Endodermal cell (in vitro differentiated cells): Measurements from ENCODE around the gene FPR1. TPM values are rescaled to one million over a fixed set of nuclear protein-coding genes. Genes with fewer than 3 reads are reported as not detected.

ENCODE experiments used
- DNase-seq: peaks from one replicate; pipeline ENCODE4 v3.0.0-alpha.2; 2017
- H3K27ac ChIP-seq: 2 replicates; pipeline ENCODE4 v1.5.1; 2013; ENCODE audit warnings: mild to moderate bottlenecking, low read depth, low read length, moderate library complexity
- H3K27me3 ChIP-seq: 2 replicates; pipeline ENCODE4 v1.6.1; 2013; ENCODE audit warnings: mild to moderate bottlenecking, low read length, moderate library complexity; ENCODE audit not compliant: insufficient read depth, control insufficient read depth, poor library complexity, severe bottlenecking
- H3K36me3 ChIP-seq: 2 replicates; pipeline ENCODE4 v1.7.0; 2013; ENCODE audit warnings: mild to moderate bottlenecking, low read length, moderate library complexity; ENCODE audit not compliant: control insufficient read depth, insufficient read depth
- H3K4me1 ChIP-seq: one replicate; pipeline ENCODE4 v1.7.0; 2013; ENCODE audit warnings: low read length; ENCODE audit not compliant: control insufficient read depth, insufficient read depth
- H3K4me3 ChIP-seq: 2 replicates; pipeline ENCODE4 v1.5.1; 2013; ENCODE audit warnings: mild to moderate bottlenecking, low read length, moderate library complexity
- H3K9ac ChIP-seq: 2 replicates; pipeline ENCODE4 v1.6.1; 2013; ENCODE audit warnings: mild to moderate bottlenecking, low read length, moderate library complexity; ENCODE audit not compliant: poor library complexity, severe bottlenecking; ENCODE audit errors: extremely low read depth
- H3K9me3 ChIP-seq: 2 replicates; pipeline ENCODE4 v1.6.1; 2013; ENCODE audit warnings: mild to moderate bottlenecking, low read length, moderate library complexity; ENCODE audit not compliant: control insufficient read depth
- H3K27ac Mint-ChIP-seq: 2 replicates; pipeline ENCODE4 v1.8.0; 2020; ENCODE audit warnings: mixed read lengths
- H3K27me3 Mint-ChIP-seq: 2 replicates; pipeline ENCODE4 v1.8.0; 2021; ENCODE audit warnings: mild to moderate bottlenecking, mixed read lengths; ENCODE audit not compliant: insufficient read depth
- H3K36me3 Mint-ChIP-seq: 2 replicates; pipeline ENCODE4 v1.8.0; 2020; ENCODE audit warnings: low read depth, mixed read lengths
- H3K4me1 Mint-ChIP-seq: 2 replicates; pipeline ENCODE4 v1.8.0; 2020; ENCODE audit warnings: mixed read lengths
- H3K4me3 Mint-ChIP-seq: 2 replicates; pipeline ENCODE4 v1.8.0; 2020; ENCODE audit warnings: mild to moderate bottlenecking, moderate library complexity, mixed read lengths
- H3K9me3 Mint-ChIP-seq: 2 replicates; pipeline ENCODE4 v1.8.0; 2020; ENCODE audit warnings: mild to moderate bottlenecking, mixed read lengths
- WGBS, 2 experiments: methylation state at CpG; one replicate each; pipeline versions ENCODE4 v1.1.5 to v1.1.7; 2013; ENCODE audit warnings: missing lambda C conversion rate in 2 of 2, mixed read lengths in 1 of 2; ENCODE audit not compliant: insufficient coverage in 1 of 2, insufficient read length in 1 of 2; 5-methylcytosine and 5-hydroxymethylcytosine counted together
- total RNA-seq, 2 donors: library from RNA; stranded (reverse); fragmentation: NEBNext Ultra II Directional in 1 of 2; extraction: Animal tissue kit (Norgen Biotek cat#: 25700) in 1 of 2; gene quantifications; 2 replicates in 1 of 2; 3 replicates in 1 of 2; pipeline ENCODE4 v1.2.1, GENCODE V29; 2021
- TF ChIP-seq, protein P1 (sequence below): fragments of 200-600 bp; sonication (generic); conservative IDR thresholded peaks from 2 replicates; pipeline ENCODE4 v1.5.0; 2021; ENCODE audit warnings: antibody characterized with exemption, mild to moderate bottlenecking

The FPR1 gene
- total RNA-seq, 2 donors from 2014 or later, result not detected

DNA sequence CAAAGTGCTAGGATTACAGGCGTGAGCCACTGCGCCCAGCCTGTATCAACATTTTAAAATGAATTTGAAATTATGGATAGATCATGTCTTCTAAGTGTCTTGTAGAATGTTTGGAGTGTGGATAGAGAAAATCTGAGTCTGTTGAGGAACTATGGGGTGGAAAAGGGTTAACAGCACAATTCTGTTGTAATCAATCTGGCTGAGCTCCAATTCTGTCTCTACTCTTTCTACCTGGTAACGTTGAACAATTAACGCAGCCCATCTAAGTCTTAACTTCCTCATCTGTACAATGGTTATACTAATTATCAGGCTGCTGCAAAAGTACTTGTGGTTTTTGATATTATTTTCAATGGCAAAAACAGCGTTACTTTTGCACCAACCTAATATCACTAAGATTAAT is 13.4 kb upstream of the FPR1 start:
- Histone ChIP-seq H3K36me3 (no peaks in the 10 kb centered on the region), H3K27me3 (no peaks in the 10 kb centered on the region), H3K4me1 (no peaks in the 10 kb centered on the region), H3K4me3 (no peak overlapping the region), H3K9me3 (no peaks in the 10 kb centered on the region), H3K9ac (no peak overlapping the region), H3K27ac (no peak overlapping the region)
- Mint-ChIP-seq H3K4me3 (no peak overlapping the region), H3K27me3 (peaks cover 34% of the 10 kb centered on the region), H3K4me1 (no peaks in the 10 kb centered on the region), H3K9me3 (no peaks in the 10 kb centered on the region), H3K27ac (no peak overlapping the region), H3K36me3 (no peaks in the 10 kb centered on the region)
- DNase-seq, result no peak
- 80 to 100% methylated on average over 1 to 5 of the region's 5 CpGs for WGBS, 2 experiments
- TF ChIP-seq, protein P1, sequence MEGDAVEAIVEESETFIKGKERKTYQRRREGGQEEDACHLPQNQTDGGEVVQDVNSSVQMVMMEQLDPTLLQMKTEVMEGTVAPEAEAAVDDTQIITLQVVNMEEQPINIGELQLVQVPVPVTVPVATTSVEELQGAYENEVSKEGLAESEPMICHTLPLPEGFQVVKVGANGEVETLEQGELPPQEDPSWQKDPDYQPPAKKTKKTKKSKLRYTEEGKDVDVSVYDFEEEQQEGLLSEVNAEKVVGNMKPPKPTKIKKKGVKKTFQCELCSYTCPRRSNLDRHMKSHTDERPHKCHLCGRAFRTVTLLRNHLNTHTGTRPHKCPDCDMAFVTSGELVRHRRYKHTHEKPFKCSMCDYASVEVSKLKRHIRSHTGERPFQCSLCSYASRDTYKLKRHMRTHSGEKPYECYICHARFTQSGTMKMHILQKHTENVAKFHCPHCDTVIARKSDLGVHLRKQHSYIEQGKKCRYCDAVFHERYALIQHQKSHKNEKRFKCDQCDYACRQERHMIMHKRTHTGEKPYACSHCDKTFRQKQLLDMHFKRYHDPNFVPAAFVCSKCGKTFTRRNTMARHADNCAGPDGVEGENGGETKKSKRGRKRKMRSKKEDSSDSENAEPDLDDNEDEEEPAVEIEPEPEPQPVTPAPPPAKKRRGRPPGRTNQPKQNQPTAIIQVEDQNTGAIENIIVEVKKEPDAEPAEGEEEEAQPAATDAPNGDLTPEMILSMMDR, result no peak

DNA sequence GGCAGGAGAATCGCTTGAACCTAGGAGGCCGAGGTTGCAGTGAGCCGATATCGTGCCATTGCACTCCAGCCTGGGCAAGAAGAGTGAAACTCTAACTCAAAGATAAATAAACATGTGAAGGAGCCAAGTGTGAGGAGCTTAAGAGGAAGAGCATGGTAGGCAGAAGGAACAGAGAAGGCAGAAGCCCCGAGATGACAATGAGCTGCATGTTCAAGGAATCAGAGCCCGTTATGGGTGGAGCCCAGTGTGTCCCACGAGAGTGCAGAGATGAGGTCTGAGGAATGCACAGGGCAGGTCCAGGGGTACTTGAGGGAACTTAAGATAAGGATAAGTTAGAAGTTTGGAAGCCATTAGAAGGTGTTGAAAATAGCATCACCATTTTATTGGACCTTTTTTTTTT is 10.0 kb upstream of the FPR1 start:
- TF ChIP-seq, protein P1, result no peak
- Mint-ChIP-seq H3K27ac (no peak overlapping the region), H3K27me3 (peaks cover 26% of the 10 kb centered on the region), H3K4me1 (no peaks in the 10 kb centered on the region), H3K36me3 (no peaks in the 10 kb centered on the region), H3K9me3 (no peaks in the 10 kb centered on the region), H3K4me3 (no peak overlapping the region)
- H3K9ac ChIP-seq, result no peak overlapping the region
- no peaks in the 10 kb centered on the region for H3K36me3 ChIP-seq
- WGBS, 2 experiments, result 75 to 93% methylated on average over 4 to 7 of the region's 7 CpGs
- no peaks in the 10 kb centered on the region for H3K4me1 ChIP-seq
- no peaks in the 10 kb centered on the region for H3K9me3 ChIP-seq
- H3K4me3 ChIP-seq, result no peak overlapping the region
- no peak overlapping the region for H3K27ac ChIP-seq
- no peaks in the 10 kb centered on the region for H3K27me3 ChIP-seq
- no peak for DNase-seq

DNA sequence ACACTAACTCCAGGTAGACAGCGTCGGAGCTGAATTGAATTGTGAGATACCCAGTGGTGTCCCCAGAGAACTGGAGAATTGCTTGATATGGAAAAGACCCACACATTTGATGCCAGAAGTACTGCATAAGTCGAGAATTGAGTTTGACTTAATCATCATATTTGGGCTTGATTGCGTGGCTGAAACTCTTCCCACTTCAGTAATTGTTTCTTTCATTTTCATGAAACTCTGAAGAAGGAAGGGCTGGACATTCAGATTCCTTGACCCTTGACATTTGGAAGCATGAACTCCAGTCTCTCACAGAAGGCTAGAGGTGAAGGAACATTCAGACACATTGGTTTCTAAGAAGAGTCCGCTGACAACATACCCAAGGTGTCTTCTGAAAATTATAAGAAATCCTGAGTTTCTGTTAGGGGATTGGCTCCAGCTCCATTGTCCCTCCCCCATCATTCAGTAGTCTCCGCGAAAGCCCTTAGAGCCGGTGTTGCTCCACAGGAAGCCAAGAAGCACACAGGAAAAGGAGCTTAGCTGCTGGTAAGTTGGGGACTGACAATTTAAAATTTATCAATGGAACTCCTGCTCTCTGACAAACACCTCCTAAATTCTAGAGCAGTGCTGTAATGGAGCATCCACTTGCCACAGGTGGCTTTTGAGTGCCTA is 9.1 kb upstream of the FPR1 start, which contains the start of gene FPR2:
Gene FPR2, plus strand, starts transcription at position 484 of the 660 bp plus-strand sequence. CDS start 7,479 bp downstream, outside the sequence.
- H3K4me1 Mint-ChIP-seq, result no peaks in the 10 kb centered on the region
- peaks cover 34% of the 10 kb centered on the region for H3K27me3 Mint-ChIP-seq
- H3K36me3 Mint-ChIP-seq, result no peaks in the 10 kb centered on the region
- no peak within 1 kb of the TSS for H3K27ac Mint-ChIP-seq
- no peak within 1 kb of the TSS for H3K4me3 Mint-ChIP-seq
- Histone ChIP-seq H3K4me1 (no peaks in the 10 kb centered on the region), H3K27me3 (no peaks in the 10 kb centered on the region), H3K27ac (no peak within 1 kb of the TSS), H3K36me3 (no peaks in the 10 kb centered on the region), H3K4me3 (no peak within 1 kb of the TSS), H3K9me3 (no peaks in the 10 kb centered on the region), H3K9ac (no peak within 1 kb of the TSS)
- TF ChIP-seq, protein P1, result no peak
- no peaks in the 10 kb centered on the region for H3K9me3 Mint-ChIP-seq
- WGBS, 2 experiments, result 61 to 76% methylated on average over 6 to 7 of the region's 8 CpGs
- peak; percentile 45 for DNase-seq
